GM20000 (cell line): ENCODE measurements around the gene EEF1AKMT4.

Source experiments
- DNase-seq: peaks from one replicate; pipeline ENCODE4 v3.0.0; 2012; ENCODE audit warnings: low spot score
- CTCF ChIP-seq: IDR thresholded peaks from 2 replicates; pipeline ENCODE4 v1.5.1; 2012; ENCODE audit warnings: mild to moderate bottlenecking, control low read depth; ENCODE audit errors: extremely low read depth, missing control alignments

Gene EEF1AKMT4

GRCh38 chr3:184277366-184277765 is 27.9 kb downstream of the EEF1AKMT4 start:
- no peak for DNase-seq
- no peak for TF ChIP-seq CTCF

GRCh38 chr3:184282941-184283340 is 33.5 kb downstream of the EEF1AKMT4 start:
- no peak for DNase-seq
- no peak for TF ChIP-seq CTCF

DNA sequence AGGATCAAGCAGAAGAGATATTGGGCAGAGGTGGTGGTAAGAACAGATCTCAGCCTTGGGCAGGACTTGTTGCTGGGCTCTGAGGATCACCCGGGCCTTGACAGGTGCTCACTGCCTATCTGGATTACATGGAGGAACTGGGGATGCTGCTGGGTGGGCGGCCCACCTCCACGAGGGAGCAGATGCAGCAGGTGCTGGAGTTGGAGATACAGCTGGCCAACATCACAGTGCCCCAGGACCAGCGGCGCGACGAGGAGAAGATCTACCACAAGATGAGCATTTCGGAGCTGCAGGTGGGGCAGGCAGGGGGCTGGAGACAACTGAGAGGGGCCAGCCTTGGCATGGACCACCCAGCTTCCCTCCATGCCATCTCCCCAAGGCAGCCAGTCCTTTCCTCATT is 34.2 kb downstream of the EEF1AKMT4 start:
- DNase-seq: no peak
- TF ChIP-seq CTCF: no peak

- DNase-seq: peak; percentile 48
- TF ChIP-seq CTCF: no peak
Measured at GRCh38 chr3:184284696-184285095, 35.2 kb downstream of the EEF1AKMT4 start.

- TF ChIP-seq CTCF: peak; percentile 44
- peak; percentile 77 for DNase-seq
Measured at GRCh38 chr3:184289426-184289938, 40.0 kb downstream of the EEF1AKMT4 start.

DNA sequence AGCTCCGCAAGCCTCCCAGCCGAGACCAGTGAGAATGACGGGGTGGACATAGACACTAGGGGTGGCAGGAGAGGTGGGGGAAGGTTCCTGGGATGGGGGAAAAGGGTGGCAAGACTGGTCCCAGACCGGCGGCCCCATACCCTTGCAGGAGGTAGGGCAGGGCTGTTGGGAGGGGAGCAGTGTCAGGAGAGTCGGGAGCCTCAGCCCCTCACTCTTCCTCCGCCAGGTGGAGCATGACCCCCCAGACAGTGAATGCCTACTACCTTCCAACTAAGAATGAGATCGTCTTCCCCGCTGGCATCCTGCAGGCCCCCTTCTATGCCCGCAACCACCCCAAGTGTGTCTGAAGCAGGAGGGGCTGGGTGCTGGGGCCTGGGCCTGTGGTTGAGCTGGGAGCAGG is 40.9 kb downstream of the EEF1AKMT4 start:
- TF ChIP-seq CTCF: no peak
- no peak for DNase-seq

- no peak for TF ChIP-seq CTCF
- no peak for DNase-seq
Measured at GRCh38 chr3:184291044-184291737, 41.7 kb downstream of the EEF1AKMT4 start.
